NCI-H1436 (cell line): Measurements from ENCODE around the gene OSGIN1.

ENCODE experiments used
- DNase-seq: peaks from one replicate; lab custom pipeline; 2025; lab: John Stamatoyannopoulos, UW

The OSGIN1 gene

GRCh38 chr16:83973581-83974385 is 20.7 kb downstream of the OSGIN1 start:
- DNase-seq, result no peak

GRCh38 chr16:83974475-83974874 is 21.4 kb downstream of the OSGIN1 start:
- no peak for DNase-seq

GRCh38 chr16:83975590-83976260 is 22.7 kb downstream of the OSGIN1 start:
- DNase-seq, result no peak

GRCh38 chr16:83977056-83977815 is 24.2 kb downstream of the OSGIN1 start:
- DNase-seq, result no peak

- no peak for DNase-seq
These were observed 25.4 kb downstream of the OSGIN1 start for GRCh38 chr16:83978401-83978904.

GRCh38 chr16:83979441-83979840 is 26.4 kb downstream of the OSGIN1 start:
- no peak for DNase-seq

GRCh38 chr16:83980794-83981193 is 27.8 kb downstream of the OSGIN1 start:
- DNase-seq, result no peak

GRCh38 chr16:83981799-83982198 is 28.8 kb downstream of the OSGIN1 start:
- DNase-seq, result no peak

GRCh38 chr16:83983491-83983890 is 30.5 kb downstream of the OSGIN1 start:
- no peak for DNase-seq

GRCh38 chr16:83989300-83989699 is 36.3 kb downstream of the OSGIN1 start:
- DNase-seq, result peak; percentile 43

GRCh38 chr16:83990492-83990891 is 37.5 kb downstream of the OSGIN1 start:
- DNase-seq, result peak; percentile 29

GRCh38 chr16:83992624-83993023 is 39.6 kb downstream of the OSGIN1 start:
- no peak for DNase-seq

GRCh38 chr16:83994087-83994486 is 41.0 kb downstream of the OSGIN1 start:
- no peak for DNase-seq

GRCh38 chr16:83994703-83995102 is 41.7 kb downstream of the OSGIN1 start:
- no peak for DNase-seq

- peak; percentile 81 for DNase-seq
These were observed 42.7 kb downstream of the OSGIN1 start for GRCh38 chr16:83995754-83996153.

GRCh38 chr16:83996481-83997252 is 43.6 kb downstream of the OSGIN1 start:
- DNase-seq, result no peak

GRCh38 chr16:83998091-83998490 is 45.1 kb downstream of the OSGIN1 start:
- no peak for DNase-seq

- no peak for DNase-seq
These were observed 48.1 kb downstream of the OSGIN1 start for GRCh38 chr16:84000989-84001642.

- no peak for DNase-seq
These were observed 48.7 kb downstream of the OSGIN1 start for GRCh38 chr16:84001726-84002125.

- DNase-seq, result no peak
These were observed 50.0 kb downstream of the OSGIN1 start for GRCh38 chr16:84003038-84003437.

GRCh38 chr16:84004442-84004841 is 51.4 kb downstream of the OSGIN1 start:
- no peak for DNase-seq
